HG03139 (cell line): ENCODE measurements around the gene CHCHD10.

Experiments used
- ATAC-seq: cut with Tn5 transposase; IDR thresholded peaks from one replicate; pipeline ENCODE4 v1.9.1; 2021; ENCODE audit not compliant: unreplicated experiment

Gene CHCHD10

DNA sequence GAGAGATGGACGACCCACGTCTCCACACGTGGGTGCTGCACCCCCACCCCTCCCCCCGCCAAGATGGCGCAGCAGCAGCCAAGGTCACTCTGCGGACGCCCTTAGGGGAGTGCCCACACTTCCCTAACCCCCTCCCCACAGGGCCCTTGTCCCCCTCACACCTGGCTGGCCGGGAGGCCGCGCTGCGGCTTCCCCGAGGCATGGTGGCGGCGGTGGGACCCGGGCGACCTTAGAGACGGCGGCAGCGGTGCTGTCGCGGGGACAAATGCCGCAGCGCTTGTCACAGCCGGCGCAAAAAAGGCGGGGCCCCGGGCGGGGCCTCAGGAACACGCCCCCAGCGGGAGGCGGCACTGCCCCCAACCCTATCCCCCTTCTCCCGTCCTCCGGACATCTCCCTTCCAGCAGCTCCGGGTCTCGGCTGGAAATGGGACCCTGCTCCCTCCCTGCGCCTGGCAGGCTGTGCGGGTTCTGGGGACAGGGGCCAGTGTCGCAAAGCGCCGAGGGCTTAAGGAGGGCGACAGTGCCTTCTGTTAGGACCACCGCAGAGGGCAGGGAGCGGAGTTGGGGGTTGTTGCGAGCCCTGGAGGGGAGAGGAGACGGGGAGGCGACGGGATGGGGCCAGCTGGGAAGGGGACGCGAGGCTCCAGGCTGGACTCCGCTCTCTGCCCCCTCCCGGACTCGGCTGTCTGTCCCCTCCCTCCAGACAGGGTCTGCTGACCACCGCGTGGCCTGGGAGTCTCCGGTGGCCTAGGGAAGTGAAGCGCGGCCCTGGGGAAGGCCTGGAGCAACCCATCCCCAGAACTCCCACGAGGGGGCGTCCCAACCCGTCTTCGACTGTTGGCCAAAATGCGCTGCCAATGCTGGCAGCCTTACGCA is at the start of gene CHCHD10:
Gene CHCHD10, minus strand, starts transcription at position 300 of the 876 bp plus-strand sequence. Its CDS starts 98 bp downstream, at position 202.
- ATAC-seq, result no peak

DNA sequence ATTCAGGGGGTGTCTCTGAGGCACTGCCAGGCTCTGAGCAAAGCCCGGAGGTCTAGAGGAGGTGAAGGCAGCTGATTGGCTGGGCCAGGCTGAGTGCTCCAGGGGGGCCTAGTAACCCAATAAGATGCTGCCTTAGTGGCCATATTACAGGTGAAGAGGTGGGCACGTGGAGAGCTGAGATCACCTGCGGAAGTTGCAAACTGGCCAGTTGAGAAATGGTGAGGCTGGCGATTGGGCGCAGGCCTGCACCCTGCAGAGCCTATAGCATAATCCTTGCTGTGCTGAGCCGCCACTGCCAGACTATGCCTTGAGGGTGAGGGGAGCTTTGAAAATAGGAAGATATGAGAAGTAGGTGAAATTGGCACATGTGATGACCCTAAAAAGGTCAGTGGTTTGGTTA is 49.4 kb upstream of the CHCHD10 start:
- no peak for ATAC-seq

DNA sequence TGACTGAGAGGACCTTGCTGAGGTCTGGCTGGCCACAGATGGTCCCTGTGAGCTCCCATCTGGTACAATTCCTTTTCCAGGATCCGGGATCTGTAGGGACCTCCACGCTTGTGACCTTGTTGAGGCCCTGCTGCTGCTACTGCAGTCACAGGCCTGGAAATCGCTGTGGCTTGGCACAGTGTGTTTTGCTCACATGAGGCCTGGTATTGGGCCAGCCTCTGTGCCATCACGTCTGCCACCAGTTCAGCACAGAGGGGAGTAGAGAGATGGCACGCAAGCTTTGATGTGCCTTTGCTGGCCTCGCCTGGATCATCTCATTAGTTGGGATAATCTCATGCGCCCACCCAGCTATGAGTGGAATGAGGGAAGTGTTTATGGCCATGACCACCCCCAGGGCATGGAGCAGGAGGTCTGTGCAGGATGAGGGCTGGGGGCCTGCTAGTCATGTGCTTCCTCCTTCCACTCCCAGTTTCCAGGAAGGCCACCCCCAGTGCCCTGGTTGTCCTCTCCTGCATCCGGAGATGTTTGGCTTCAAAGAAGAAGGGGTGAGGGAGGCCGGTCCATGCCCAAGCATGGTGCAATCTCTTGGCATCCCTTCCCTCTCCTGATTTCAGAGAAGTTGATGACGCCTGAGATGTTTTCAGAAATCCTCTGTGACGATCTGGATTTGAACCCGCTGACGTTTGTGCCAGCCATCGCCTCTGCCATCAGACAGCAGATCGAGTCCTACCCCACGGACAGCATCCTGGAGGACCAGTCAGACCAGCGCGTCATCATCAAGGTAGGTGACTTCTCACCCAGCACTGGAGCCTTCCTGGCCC is 48.6 kb upstream of the CHCHD10 start:
- ATAC-seq, result no peak

DNA sequence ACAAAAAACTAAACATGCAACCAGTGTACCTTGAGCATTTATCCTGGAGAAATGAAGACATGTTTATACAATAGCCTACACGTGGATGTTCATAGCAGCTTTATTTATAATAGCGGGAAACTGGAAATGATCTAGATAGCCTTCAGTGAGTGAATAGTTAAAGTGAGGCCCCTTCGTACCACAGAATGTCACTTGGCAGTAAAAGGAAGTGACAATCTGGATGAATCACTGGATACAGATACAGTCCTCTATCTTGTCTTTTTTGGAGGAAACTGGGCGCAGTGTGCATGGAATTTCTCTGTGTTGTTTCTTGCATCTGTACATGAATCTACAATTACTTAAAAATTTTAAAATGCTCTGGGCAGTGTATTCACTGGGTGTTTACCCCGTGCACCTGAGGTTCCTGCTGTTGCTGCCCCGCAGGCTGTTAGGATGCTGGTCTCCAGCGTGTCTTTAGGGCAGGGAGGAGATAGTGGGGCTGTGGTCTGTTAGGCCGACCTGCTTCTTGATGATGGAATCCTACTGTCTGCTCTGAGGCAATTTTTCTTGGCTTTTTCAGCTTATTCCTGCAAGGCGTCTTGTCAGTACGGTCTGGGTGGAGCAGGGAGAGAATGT is 47.9 kb upstream of the CHCHD10 start:
- ATAC-seq, result no peak

DNA sequence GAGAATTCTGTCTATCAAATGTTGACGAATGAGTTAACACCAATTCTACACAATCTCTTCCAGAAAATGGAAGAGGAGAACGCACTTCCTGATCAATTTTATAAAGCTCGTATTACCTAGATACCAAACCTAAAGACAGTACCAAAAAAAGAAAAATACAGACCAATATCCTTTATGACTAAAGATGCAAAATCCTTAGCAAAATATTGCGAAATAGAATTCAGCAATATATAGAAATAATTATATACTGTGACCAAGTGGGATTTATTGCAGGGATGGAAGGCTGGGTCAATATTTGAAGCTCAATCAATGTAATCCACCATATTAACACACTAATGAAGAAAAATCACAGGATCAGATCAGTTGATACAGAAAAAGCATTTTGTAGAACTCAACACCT is 44.6 kb upstream of the CHCHD10 start:
- ATAC-seq, result no peak

DNA sequence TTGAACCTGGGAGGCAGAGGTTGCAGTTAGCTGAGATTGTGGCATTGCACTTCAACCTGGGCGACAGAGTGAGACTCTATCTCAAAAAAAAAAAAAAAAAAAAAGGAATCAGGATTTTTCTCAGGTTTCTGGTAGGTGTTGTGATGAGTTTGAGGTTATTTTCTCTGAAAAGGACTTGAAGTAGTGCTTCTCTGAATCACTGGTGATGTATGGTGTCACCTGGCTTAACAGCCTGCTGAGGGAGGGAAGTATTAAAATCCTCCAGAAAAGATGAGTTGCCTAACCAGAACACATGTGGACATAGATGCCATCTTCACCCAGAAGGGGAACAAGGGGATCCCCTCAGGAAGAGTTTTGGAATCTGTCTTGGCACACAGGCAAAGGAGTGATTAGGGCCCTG is 39.1 kb upstream of the CHCHD10 start:
- ATAC-seq, result no peak

DNA sequence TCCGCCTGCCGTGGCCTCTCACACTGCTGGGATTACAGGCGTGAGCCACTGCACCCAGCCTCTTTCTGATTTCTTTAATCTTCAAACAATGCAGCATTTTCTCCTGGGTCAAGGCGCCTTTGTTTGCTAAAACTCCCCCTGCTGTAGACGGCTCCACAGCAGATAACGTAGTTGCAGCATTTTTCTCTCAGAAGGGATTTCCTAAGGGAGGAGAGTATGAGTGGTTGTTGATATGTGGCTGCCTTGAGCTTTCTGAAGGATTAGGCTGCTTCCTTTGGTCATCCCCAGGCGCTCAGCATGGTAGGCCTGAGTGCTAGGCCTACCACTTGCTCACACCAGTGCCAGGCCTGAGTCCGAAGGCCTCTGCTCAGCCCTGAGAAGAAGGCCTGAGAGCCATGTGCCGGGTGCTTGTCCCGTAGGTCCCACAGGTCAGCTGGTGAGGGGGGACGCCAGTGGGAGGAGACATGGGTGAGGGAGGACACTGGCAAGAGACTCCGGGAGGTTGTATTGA is 37.1 kb upstream of the CHCHD10 start:
- ATAC-seq, result no peak

DNA sequence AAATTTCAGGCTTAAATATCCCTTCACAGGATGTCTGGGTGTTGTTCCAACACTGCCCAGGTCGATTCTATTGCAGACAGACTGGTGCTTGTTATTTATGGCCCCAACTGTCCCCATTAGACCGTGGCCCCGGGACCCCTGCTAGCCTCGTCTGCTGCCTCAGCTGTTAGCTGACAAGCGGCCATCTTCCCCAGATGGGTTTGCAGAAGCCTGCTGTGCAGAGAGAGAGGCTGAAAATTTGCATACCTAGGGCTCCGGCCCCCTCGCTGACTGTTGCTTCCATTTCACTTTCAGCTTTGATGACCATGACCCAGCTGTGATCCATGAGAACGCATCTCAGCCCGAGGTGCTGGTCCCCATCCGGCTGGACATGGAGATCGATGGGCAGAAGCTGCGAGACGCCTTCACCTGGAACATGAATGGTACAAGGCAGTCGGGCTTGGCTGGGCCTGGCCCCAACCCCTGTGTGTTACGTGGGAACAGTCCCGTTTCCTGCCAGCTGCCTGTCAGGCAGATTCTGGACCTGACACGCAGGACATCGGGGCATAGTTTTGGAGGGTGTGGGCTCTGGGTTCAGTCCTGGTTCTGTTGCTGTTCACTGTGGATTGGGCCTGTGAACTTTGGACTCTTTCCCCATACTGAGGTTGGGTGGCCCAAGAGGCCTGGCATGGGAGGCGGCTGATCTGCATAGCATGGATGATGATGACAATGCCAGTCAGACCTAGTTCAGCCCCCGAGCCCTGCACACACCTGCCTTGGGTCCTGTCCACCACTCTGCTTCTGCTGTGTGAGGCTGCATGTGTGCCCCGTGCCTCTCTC is 35.4 kb upstream of the CHCHD10 start:
- ATAC-seq, result no peak

DNA sequence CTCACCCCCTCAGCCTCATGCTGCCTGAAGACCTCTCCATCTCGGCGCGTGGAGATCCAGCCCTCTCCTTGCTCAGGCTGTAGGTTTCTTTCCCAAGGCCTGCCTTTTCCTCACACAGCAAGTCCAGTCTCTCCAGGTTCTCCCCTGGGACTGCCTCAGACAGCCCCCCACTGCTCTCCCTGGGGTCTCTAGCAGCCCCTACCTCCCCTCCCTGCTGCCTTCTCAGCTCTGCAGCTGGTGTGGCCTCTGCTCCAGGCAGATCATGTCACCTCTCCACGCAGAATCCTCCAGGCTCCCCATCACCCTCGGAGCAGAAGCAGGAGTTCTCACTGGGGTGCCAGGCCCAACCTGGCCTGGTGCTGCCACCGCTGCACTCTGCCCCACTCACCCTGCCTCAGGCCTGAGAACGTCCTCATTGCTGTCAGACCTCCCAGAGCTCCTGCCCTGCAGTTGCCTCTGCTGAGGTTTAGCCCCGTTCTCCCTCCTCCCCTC is 34.2 kb upstream of the CHCHD10 start:
- no peak for ATAC-seq

DNA sequence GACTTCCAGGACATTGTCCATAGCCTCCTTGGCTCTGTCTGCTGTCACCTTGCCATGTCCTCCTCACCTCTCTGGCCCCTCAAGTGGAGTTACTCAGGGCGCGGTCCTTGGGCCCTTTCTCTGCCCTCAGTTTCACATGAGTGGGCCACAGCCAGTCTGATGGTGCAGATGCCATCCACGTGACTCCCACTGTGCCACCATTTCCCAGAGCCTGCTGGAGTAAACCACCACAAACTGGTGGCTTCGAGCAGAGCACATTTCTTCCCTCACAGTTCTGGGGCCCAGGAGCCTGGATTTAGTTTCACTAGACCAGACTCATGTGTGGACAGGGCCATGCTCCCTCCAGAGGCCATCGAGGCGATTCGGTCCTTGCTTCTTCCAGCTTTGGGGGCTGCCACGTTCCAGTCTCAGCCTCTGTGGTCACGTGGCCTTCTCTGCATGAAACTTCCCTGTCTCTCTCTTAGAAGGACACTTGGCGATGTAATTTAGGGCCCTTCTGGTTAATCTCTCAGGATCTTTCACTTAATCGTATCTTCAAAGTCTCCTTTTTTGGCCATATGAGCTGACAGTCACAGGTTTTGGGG is 33.6 kb upstream of the CHCHD10 start:
- no peak for ATAC-seq

DNA sequence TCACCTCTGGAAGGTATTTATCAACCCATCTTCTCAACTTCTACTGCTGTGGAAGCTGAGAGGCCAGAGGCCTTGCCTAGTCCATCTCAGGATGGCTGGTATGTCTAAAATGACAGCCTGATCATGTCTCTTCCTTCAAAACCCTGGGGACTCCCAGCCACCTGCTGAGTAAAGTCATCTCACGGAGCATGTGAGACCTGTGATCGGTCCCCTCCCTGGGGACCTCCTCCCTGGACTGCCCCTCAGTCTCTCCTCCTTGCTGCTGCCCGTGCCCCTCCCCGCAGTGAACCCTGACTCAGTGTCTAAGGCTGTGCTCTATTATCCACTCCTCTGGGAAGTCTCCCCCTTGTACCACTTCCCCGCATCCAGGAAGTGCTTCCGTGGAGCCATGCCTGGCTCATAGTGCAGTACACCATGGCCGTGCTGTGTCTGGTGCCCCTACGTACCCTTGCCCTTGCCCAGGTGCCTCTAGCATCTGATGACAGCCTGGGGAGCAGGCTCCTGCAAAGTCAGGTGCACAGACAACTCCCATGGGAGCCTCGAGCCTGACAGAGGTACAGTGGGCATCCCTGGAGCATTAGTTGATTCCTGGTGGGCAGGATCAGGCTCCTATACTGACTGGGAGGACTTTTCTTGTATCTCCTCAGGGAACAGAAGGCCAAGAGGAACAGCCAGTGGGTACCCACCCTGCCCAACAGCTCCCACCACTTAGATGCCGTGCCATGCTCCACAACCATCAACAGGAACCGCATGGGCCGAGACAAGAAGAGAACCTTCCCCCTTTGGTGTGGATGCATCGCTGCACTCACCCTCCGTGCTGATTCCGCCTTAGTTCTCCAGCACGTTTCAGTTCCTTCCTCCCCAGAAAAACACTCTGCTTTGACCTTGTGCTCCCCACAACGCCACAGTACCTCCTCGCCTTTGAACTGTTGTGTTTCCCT is 32.8 kb upstream of the CHCHD10 start:
- ATAC-seq, result peak; percentile 49

DNA sequence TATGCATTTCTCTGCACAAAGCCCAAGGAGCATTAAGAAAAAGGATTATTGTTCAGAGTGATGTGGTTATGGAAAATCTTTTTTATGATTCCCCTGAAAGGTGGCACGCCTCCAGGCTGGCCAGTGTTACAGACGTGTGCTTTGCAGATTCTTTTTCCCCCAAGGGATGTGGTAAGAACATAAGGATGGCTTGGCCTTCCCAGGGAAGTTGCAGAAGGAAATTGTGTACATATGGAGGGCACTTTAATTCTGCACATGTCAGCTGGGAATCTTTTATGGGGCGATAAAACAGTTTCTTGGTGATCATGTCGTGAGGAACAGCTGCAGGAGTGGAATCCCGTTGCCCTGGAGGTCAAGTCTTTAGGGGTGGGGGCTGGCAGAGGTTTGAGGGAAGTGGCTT is 28.7 kb upstream of the CHCHD10 start:
- no peak for ATAC-seq

DNA sequence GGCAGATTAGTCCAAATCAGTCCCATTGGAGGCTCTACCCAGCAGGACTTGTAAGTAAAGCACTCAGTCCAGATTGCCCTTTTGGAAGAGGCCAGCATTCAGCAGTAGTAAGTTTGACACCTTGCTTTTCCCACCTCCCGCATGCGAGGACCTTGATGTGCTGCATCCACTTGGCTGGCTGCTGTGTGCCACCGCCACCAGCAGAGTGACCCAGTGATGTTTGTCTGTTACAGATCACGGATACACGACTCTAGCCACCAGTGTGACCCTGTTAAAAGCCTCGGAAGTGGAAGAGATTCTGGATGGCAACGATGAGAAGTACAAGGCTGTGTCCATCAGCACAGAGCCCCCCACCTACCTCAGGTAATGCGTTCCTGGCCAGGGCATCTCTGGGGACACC is 25.6 kb upstream of the CHCHD10 start:
- no peak for ATAC-seq

DNA sequence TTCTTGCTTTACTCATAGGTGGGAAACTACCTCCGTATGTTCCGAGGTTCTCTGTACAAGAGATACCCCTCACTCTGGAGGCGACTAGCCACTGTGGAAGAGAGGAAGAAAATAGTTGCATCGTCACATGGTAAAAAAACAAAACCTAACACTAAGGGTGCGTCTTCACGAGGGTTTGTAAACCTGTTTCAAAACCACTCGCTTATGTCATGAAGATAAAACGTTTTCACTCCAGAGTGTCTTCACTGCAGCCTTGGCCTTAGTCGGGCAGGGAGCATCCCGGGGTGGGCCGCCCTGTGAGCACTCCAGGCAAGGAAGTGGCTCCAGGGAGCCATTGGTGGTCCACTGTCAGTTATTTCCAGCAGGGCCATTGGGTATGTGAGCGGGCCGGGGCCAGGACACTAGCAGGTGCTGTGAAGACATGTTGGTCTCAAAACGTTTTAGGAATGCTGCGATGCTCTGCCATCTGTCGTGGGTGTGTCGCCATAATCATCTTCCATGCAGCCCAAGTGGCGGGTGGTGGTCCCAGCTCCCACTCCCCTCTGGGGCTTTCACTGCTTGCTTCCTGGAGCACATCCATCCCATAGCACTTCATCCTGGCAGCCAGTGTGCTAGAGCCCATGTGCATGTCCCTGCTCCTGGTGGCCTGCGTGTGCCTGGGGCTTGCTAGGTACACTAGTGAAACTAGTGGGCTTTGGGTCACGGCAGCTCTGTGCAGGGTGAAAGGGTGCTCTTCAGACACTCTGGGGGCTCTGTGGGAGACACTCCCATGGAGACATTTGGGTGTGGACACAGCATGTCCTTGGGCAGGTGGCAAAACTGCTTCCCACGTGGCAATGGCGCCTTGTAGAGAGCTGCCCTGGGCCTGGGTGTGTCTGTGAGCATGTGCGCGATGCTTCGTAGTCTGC is 24.2 kb upstream of the CHCHD10 start:
- ATAC-seq, result no peak

DNA sequence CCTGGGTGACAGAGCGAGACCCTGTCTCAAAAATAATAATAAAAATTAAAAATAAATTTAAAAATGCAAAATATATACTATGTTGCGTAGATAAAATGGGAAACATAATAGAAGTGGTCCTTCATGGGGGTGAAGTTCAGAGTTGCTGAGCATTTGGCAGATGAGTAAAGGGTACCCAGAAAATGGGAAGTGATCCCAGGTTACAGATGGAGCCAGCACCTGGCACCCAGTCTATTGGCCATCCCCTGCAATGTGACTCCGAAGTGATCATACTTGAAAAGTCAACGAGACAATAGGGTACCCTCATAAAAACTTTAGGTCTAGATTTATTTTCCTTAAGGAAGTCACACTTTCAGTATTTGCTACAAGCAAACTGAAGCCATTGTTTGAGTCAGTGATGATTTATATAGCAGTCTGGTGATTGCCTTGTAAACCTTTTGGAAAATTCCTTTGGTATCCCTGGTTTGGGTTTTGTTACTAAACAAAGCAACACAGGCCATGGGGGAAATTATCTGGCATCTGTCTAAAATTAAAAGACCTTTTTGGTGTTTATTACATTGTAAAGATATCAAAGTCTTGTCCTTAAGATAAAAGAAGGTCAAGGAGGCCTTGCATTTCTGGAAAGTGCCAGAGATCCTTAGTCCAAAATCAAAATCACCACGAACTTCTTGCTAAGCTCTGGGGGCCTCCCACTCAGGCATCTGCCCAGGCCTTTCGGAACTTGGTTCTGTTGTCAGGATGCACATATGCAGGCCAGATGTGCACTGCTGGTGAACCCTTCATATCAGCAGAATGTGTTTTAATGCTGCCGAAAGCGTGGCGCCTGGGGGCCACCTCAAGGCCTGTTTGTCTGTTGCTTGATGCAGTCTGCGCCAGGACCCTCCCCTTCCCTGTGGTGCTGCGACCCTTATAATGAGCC is 23.3 kb upstream of the CHCHD10 start:
- ATAC-seq, result no peak

DNA sequence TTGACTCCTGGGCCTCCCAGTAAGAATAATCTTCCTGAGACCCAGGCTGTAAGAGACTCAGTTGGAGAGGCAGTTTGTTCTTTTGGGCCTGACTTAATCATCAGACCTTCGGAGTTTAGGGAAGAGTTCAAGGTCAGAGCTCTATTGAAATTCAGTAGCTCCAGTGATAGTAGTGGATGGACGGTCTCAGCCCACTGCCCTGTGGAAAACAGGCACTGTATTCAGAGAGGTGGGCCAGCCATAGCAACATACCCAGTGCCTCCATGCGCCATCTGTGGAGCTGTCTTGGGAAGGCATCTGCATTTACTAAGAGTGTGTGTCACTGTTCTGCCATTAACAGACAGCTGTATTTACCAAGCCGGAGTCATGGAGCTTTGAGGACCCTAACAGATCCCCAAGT is 21.9 kb upstream of the CHCHD10 start:
- no peak for ATAC-seq

DNA sequence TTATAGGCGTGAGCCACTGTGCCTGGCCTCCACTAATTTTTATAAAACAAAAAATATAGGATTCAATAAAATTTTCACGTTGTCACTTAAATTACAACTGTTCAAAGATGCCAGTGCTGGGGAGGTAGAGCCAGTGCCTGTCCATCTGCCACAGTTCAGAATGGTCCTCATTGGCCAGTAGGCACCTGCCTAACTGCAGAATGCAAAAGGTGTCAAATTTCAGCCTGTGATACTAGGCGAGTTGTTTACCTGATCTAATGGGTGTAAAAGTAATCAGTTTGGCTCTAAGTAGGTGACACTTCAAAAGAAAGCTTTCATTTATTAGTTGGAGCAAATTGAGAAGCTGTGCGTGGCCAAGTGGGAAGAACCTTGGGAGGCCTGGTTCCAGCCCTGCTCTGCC is 21.3 kb upstream of the CHCHD10 start:
- no peak for ATAC-seq
